HG03575 (cell line): Measurements from ENCODE around the gene UHMK1.
A peak's percentile ranks its signal among the peaks of the same experiment; 100 is the strongest.
"Not testable (repeated sequence)": the region's sequence is repeated elsewhere in the genome, so short reads cannot be mapped to it uniquely, and the experiment has no call there.

ENCODE experiments used
- ATAC-seq: cut with Tn5 transposase; IDR thresholded peaks from one replicate; pipeline ENCODE4 v1.9.1; 2021; ENCODE audit not compliant: unreplicated experiment, insufficient number of reproducible peaks, low FRiP score; ENCODE audit errors: extremely low read depth

The UHMK1 gene

DNA sequence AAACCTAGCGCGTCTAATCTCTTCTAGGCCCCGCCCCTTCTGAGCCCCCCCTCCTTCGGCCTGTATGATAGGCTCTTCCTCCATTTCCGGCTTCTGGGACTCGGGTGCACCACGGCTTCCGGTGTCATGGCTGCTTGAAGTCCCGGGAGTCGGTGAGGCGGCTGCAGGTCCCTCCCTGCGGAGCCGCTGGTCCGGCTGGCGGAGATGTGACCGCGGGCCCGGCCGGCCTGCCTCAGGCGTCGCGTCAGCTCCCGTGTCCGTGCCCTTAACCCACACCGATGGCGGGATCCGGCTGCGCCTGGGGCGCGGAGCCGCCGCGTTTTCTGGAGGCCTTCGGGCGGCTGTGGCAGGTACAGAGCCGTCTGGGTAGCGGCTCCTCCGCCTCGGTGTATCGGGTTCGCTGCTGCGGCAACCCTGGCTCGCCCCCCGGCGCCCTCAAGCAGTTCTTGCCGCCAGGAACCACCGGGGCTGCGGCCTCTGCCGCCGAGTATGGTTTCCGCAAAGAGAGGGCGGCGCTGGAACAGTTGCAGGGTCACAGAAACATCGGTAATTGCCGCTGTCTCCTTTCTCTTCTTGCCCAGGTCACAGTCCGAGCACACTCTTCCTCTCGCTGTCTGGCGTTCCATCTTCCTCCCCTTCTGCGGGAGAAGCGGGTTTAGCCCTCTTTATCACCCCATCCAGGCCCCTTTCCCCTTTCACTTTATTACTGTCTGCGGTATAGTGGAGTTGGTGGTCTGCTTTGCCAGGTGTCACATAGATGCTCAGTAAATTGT lies at the start of gene UHMK1:
UHMK1 (plus strand) TSS at position 96 of the 773 bp plus-strand sequence; CDS start at position 279, 183 bp downstream.
- ATAC-seq, result peak; percentile 79

- ATAC-seq, result not testable (repeated sequence)
Observed at GRCh38 chr1:162454361-162454760, 43.3 kb upstream of the UHMK1 start.

DNA sequence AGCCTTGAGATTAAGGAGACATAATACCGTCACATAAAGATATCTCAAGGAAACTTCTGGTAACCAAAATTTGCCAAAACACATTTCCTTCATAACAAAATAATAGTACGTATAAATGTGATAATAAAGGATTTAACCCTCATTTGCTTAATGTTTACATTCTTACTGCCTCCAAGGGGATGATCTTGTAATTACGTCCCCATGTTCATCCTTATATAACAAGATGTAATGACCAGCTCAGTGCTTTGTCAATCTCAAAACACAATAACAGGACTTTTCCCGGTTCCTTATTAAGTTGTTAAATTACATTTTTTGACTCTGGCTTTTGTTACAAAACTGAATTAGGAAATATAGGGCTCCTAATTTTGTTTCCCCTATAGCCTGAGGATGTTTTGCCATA lies 41.3 kb upstream of the UHMK1 start:
- ATAC-seq, result no peak

DNA sequence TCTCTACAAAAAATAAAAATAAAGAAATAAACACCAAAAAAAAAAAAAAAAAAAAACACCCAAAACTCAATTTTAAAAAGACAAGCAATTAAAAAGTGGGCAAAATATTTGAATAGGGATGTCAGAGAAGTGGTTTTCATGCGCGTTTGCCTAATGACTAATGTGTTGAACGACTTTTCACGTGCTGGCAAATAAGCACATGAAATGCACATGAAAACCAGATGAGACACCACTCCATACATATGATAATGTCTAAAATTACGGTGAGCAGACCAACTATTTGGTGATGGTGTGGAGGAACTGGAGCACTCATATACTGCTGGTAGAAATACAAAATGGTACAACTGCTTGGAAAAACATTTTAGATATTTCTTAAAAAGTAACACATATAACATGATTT lies 39.4 kb upstream of the UHMK1 start:
- no peak for ATAC-seq

DNA sequence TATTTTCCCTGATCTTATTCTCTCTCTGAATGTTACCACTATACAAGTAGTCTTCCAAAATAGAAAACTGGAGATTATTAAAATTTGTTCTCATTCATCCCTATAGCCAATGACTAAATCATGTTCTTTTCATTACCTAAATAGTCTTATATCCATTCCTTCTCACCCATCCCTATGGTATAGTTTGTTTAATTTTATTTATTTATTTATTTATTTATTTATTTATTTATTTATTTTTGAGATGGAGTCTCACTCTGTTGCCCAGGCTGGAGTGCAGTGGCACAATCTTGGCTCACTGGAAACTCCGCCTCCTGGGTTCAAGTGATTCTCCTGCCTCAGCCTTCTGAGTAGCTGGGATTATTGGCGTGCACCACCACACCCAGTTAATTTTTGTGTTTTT lies 35.2 kb upstream of the UHMK1 start:
- not testable (repeated sequence) for ATAC-seq

DNA sequence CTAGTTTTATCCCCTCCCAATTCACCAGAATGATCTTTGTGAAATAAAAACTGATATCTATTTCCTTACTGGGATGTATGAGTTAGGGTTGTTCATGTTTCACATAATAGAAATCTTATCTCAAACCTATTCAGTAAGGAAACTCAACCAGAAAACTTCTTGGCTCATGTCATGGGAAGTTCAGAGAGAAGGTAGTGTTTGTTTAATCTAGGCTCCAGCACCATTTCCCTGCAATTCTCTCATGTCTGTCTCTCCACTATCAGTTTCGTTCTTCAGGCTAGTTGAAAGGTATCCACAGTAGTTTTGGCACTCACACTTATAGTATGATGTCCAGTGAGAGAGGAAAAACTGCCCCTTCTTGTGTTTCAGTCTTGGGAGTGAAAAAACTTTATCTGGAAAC lies 34.6 kb upstream of the UHMK1 start:
- no peak for ATAC-seq

DNA sequence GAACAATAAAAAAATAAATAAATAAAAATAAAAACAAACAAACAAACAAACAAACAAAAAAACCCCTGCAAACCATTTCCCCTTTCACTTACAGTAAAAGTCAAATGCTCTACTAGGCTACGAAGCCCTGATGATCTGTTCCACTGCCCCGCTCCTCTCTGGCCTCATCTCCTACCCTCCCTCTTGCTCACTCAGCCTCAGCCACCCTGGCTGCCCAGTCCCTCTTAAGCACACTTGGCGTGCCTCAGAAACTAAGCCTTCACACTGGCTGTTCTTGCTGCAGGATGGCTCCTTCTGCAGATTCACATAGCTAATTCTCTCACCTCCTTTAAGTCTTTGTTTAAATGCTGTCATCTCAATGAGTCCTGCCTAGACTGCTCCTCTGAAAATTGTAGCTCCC lies 30.8 kb upstream of the UHMK1 start:
- no peak for ATAC-seq

GRCh38 chr1:162470216-162470615 lies 27.4 kb upstream of the UHMK1 start:
- ATAC-seq, result no peak

GRCh38 chr1:162471290-162471853 lies 26.2 kb upstream of the UHMK1 start:
- ATAC-seq, result no peak

- ATAC-seq, result no peak
Observed at GRCh38 chr1:162475089-162475488, 22.5 kb upstream of the UHMK1 start.

- ATAC-seq, result no peak
Observed at GRCh38 chr1:162475539-162476185, 22.0 kb upstream of the UHMK1 start.

DNA sequence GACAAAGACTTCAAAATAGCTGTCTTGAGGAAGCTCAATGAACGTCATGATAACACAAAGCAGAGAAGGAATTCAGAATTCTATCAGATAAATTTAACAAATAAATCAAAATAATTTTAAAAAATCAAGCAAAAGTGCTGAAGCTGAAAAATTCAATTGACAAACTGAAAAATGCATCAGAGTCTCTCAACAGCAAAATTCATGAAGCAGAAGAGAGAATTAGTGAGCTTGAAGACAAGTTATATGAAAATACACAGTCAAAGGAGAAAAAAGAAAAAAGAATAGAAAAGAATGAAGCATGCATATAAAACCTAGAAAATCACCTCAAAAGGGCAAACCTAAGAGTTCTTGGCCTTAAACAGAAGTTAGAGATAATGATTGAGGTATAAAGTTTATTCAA lies 21.0 kb upstream of the UHMK1 start:
- ATAC-seq, result no peak

- ATAC-seq, result no peak
Observed at GRCh38 chr1:162485236-162485635, 12.4 kb upstream of the UHMK1 start.

GRCh38 chr1:162487241-162487640 lies 10.4 kb upstream of the UHMK1 start:
- ATAC-seq, result no peak

GRCh38 chr1:162488219-162488618 lies 9.4 kb upstream of the UHMK1 start:
- ATAC-seq, result no peak

GRCh38 chr1:162495531-162496233 lies 1.9 kb upstream of the UHMK1 start:
- not testable (repeated sequence) for ATAC-seq

DNA sequence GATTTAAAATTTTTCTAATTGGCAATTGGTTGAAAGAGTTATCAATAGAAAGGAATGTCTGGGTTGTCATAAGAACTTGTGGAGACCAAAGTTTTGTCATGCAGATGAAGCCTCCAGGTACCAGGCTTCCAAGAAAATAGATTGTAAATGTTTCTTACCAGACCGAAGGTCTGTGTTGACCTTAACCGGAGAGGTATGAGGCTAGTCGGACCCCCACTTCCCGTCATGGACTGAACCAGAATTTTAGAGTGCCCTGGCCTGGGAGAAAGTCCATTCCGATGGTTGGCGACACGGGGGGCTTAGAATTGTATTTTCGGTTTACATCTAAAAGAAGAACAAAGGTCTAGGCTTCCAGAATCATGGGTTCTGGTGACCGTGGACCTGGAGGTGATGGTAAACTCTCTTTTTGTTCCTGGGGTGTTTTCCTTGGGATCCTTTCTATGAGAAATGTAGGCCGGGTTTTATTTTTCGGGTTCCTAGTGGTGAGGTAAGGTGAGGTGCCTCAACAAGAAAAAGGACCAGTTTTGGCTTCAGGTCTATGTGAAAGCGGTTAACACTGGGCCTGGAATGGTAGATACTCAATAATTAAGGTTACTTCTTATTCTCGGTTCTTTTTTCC lies 405 bp upstream of the UHMK1 start:
- no peak for ATAC-seq

DNA sequence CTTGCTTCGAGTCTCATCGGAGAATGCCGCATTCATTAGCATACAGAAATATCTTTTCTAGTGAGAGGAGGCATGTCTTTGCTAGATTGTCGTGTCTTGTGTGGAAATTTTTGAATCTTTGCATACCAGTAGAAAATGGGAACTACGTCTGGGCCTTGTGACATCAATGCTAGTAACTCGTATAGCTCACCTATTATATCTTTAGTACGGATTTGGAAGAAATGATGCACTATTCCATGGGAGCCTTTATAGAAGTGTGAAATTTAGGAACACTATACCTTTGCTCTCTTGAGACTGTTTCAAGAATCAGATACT lies 835 bp downstream of the UHMK1 start:
- ATAC-seq, result peak; percentile 20

- ATAC-seq, result no peak
Observed at GRCh38 chr1:162500805-162501204, 3.2 kb downstream of the UHMK1 start.
